ENCODE results near the gene PIK3AP1.
"Not testable (repeated sequence)": the region's sequence is repeated elsewhere in the genome, so short reads cannot be mapped to it uniquely, and the experiment has no call there.

The PIK3AP1 gene

DNA sequence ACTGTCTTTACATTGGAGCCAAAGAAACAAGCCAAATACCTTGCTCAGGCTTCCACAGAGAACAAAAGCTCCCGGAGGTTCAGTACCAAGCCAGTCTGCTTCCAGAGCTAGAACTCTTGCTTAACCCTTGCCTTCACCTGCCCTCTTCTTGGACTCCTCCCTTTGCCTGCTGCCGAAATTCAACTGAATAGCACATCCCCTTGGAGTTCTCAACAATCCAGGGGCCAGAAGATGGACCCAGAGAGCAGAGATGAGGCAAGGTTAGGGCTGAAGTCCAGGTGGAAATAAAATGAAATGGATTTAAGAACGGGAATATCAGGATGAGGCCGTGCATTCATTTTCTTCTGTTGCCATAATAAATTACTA, 876 bp upstream of the PIK3AP1 start:
- peak; percentile 8 for DNase-seq

DNA sequence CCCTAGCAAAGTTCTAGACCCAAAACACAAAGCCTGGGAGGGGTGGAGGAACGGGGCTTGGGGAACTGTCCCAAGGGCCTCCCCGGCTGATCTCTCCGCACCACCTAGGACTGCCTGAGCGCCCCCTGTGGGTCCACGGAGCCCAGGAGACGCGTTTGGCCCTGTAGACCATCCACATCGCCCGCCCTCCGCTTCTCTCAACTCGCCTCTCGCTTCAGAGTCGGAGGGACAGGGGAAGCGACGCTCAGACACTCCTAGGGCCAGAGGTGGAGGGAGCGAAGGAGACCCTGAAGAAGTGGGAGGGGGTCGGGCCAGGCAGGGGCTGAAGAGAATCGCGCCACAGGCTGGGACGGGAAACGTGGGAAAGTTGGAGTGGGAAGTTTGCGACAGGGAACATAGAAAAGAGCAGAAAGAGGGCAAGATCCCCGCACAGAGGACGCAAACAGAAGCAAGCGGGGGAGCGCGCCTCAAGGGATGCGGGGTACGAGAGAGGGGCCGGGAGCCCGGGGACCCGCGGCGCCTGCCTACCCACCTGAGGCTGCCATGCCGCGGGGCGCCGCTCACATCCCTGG, 378 bp downstream of the PIK3AP1 start:
- no peak for DNase-seq

DNA sequence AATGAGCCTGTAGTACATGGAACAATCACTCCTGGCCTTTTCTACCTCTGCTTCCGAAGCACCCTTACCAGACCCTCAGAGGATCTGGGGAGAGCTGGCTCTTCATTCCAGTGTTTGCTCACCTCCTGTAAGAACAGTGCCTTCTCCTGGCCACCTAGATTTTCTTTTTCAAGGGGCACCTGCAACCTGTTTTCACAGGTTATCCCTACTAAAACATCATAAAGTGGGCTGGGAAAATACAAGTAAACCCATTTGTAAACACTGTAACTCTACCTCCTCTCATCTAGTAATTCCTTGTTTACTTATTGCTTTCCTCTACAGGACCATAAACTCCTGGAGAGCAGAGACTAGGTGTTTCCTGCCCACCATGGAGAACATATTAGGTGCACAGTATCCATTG, 1.1 kb downstream of the PIK3AP1 start:
- DNase-seq: no peak

DNA sequence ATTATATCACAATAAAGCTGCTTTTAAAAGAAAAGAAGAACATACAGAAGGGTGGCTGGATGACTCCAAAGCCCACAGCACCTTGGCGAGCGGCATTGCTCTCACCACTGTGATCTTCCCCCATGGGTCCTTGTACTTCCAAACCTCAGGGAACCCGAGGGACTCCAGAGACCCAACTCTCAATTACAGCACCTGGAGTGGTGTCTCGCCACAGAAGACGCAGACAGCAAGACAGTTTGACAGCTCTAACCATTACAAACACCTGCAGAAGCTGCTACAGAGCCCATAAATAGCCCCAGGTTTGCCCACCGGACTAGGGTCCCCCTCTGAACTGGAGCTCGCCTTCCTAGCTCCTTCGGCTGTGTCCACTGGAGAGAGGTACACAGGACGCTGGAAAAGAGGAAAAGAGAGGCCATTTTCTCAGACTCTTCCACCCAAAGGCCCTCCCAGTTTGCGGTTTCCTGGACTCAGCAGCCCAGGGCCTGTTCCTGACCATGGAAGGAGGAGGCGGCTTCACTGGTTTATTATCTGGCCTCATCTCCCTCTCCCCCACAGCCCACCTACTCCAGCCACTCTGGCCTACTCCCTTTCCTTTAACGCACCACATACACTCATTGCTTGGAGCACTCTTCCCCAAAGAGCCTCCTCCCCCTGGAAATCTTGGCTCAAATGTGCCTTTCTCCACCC, 1.9 kb downstream of the PIK3AP1 start:
- no peak for DNase-seq

DNA sequence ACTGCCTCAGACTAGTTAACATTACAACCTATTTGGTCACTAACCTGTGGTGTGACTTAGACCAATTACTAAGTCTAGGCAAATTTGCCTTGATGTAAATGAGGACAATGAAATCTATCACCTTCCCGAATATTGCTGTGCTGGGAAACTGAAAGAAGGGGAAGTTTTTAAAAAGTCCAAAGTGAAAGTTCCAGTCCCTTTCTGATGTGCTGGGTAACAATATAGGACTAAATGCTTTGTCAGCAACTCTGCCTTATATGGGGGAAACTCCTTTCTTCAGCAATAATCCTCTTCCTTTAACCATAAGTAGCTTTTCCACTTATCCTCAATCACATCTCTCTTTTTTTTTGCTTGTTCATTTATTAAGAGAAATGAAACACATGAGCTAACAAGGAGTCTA, 3.9 kb downstream of the PIK3AP1 start:
- DNase-seq: no peak

DNA sequence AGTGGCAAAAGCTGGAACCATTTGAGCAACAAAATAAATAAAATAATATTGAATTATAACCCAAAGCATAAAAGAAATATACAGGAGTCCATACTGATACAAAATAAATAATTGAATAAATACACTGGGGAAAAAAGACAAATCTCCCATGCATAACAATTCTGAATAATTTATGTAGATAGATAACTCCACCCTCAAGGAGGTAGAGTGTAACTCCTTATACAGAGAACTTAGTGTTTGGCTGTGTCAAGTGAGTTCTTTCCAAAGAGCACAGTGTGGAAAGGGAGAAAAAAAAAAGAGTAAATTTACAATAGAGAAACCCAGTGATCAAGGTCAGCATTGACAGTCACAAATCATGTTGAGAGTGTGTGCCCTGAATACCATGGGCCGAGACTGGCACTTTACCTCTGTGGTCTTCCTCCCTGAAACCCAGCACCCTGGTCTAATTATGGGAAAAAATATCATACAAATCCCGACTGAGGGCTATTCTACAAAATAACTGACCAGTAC, 5.5 kb downstream of the PIK3AP1 start:
- DNase-seq: no peak

DNA sequence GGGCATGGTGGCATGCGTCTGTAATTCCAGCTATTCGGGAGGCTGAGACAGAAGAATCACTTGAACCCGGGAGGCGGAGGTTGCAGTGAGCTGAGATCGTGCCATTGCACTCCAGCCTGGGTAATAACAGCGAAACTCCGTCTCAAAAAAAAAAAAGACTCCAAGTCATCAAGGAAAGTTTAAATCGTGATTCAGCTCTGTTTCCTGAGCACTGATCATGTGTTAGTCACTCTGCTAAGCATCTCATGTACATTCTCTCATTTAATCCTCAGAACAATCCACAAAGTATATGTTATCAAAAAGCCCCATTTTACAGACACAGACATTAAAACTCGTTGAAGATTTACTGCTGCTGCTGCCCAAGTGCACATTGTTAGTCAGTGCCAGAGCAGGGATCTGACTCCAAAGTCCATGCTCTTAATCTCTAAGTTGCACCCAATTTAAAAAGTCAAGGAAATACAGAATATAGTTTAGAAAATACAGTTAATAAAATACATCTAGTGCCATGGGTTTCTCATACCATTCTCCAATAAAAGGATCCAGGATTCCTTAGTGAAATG, 6.2 kb downstream of the PIK3AP1 start:
- DNase-seq: no peak

DNA sequence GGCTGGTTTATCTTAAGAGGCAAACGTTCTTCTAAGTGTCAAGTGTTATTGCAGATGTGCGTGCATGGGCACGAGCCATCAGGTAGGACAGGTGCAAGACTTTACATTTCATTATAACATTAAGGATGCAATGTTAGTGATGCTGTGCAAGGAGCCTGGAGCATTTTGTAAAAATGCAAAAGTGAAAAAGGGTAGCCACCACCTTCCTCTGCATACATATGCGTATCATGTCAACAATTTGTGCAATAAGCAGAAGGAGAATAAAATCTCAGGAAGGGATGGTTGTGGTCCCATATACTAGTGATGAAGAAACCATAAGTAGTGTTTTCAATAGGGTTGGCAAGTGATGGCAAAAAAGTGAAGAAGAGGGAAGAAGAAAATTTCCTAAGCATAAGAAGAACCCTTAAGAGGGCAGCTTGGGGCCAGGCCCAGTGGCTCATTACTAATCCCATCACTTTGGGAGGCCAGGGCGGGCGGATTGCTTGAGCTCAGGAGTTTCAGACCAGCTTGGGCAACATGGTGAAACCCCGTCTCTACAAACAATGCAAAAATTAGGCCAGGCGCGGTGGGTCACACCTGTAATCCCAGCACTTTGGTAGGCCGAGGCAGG, 7.5 kb downstream of the PIK3AP1 start:
- no peak for DNase-seq

DNA sequence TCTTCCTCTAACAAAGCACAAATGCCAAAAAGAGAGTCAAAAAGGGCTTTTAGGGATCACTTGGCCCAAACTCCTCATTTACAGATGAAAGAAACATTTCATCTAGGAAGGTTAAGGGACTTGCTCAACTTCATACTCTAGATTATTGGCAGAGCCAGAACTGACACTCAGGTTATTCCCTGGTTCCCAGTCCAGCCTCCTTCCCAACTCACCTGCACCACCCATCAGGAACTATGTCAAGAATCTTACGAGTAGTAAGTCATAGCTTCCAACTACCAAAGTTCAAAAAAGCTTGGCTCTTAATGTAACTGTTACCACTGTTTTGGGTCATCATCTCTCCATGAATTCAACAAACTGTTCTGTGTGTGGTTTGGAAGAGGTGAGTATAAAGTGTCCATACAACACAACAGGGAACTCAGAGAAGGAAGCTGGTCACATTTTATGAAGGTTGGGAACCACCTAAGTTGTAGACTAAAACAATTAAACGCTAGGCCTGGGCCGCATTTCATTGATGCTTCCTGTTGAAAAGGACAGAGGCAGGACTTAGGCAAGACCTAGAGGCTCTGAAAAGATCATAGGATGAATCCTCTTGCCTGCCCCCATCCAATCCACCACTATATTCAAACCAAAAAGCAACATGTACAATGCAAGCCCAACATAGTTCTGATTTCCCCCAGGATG, 9.1 kb downstream of the PIK3AP1 start:
- no peak for DNase-seq

DNA sequence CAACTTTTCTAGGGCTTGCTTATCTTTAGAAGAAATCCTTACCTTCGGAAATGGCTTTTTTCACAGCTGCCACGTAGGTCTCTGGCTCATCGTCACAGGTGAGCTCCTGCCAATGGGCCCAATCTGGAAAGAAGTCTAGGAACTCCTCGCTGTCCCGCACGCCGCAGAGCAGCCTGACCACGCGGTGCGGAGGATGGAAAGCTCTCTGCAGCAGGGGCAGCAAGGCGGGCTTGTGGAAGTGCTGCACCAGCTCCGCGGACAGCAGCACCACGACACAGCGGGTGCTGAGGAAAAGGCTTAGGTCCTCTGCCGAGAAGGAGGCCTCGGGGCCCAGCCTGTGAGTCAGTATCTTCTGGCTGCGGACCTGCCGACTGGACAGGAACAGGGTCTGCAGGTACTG, 10.8 kb downstream of the PIK3AP1 start:
- DNase-seq: no peak

DNA sequence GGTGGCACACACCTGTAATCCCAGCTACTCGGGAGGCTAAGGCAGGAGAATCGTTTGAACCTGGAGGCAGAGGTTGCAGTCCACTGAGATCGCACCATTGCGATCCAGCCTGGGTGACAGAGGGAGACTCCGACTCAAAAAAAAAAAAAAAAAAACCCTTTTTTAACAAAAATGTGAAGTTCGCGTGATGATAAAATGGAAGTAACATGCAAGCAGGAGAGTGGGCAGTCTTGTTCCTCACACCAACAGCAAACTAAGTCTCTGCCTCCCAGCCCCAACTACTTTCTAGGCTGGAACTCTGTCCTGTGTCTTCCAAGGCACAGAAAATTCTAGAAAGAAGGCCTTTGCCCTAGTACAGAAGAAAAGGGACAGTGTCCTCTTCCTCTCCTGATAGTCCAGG, 11.3 kb downstream of the PIK3AP1 start:
- DNase-seq: no peak

DNA sequence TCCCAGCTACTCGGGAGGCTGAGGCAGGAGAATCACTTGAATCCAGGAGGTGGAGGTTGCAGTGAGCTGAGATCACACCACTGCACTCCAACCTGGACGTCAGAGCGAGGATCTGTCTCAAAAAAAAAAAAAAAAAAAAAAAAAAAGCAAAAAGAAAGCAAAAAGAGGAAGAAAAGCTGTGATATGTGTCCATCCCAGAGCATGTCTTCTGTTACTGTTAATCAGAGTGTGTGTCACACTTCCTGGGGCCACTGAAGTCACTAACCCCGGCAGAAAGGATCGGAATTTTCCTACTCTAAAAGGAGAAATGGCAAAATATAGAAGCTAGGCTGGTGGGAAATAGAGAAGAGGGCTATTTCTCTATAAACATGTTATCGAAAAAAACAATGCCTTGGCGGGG, 11.9 kb downstream of the PIK3AP1 start:
- no peak for DNase-seq

DNA sequence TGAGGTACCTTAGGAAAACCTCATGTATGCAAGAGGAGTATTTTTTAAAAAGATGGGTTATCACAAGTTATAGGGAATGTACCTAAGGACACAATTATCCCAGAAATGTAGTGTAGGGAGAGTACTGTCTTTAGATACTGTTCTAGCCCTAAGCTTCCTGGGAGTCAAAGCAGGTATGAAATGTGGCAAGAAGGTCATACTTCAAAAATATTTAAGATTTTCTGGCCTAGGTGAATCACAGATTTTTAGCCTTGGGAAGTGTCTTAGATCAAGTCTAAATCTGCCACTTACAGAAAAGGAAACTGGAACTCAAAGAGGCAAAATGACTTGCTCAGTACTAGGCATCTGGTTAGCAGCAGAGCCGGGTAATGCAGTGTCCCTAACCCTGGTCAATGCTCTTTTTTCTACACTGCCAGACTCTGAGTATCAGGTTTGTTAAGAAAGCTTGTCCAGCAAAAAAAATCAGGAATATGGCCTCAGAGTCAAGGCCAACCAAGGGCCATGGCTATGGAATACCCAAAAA, 13.9 kb downstream of the PIK3AP1 start:
- DNase-seq: no peak

DNA sequence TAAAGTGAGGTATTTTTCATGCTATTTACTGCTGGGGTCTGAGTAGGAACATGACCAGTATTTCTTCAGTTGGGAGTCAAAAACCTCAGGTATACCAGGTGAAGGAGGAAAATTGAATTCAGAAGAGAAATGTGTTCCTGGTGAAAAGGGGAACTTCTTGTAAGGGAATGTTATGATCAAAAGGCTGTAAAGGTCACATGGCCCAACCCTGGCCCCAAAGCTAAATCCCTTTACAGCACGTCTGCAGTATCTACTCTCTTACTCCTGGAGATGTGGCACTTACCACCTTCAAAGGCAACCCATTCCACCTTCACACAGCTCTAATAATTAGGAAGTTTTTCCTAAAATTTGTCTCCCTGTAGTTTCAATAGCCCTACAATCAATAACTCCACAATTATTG, 15.2 kb downstream of the PIK3AP1 start:
- no peak for DNase-seq

DNA sequence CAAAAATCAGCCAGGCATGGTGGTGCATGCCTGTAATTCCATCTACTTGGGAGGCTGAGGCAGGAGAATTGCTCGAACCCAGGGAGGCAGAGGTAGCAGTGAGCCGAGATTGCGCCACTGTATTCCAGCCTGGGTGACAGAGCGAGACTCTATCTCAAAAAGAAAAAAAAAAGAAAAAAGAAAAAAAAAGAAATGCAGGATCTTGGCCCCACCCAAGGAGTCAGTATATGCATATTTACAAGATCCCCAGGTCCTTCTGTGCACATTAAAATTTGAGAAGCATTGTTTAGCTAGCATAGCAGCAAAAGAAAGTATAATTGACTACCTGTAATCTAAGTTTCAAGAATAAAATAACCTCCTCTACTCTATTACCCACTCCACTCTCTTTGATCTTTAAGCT, 15.8 kb downstream of the PIK3AP1 start:
- DNase-seq: no peak

DNA sequence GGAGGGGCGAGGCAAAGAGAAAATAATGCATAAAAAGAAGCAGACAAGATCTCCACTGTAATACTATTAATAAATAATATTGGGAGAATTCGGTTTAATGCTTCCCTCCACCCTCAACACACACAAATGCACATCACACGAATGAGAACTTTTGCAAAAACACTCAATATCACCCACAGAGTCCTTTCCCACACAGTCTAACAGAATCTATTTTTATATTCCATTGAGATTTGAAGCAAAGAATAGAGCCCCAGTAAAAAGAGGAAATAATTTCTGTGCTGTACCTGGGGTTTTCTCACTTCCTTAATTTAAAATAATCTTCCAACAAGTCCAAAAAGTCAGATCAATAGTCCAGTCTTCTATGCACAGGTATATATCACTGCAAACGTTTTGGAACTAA, 17.0 kb downstream of the PIK3AP1 start:
- no peak for DNase-seq

DNA sequence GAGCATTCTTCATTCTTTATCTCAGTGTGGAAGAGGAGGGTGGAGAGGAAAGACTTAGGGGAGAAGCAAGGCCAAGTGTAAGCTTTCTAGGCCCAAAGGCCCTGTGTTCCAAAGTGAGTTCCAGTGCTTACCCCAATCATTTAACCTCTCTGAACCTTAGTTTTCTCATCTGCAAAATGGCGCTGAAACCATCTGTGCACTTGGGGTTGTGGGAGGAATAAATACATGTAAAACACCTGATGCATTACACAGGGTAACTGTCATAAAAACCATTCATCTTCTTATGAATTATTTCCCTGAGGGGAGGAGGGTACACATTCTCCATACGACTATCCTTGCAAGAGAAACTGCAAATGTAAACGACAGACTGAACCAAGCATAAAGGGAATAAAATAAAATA, 19.0 kb downstream of the PIK3AP1 start:
- DNase-seq: no peak

DNA sequence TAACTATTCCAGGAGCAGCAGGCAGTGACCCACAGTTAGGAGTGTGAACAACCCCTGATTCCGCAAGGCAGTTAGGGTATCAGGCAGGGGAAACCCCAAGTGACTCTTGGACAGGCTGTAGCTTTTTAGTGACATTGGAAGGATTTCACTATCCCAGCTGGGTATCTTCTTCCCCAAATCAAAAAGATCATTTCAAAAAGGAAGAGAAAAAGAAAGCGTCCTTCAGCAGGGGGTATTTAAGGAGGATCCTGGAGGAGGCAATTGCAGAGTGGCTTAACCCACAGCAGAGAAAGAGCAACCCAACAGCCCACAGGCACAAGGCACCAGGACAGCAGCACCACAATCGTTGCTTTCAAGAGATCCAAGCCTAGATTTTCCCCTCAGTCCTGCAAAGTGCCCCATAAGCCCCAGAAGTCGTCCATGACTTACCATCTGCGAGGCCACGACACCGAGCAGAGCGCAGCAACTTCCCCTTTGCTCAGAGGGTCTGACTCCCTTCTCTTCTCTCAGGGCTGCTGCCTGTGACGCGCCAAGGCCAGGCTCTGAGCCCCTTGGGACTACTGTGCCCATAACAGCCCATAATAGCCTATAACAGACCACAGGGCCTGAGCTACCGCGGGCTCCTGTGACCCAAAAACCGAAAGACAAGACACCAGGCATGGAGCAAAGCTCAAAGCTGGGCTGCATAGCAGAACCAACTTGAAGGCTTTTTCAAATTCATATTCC, 19.8 kb downstream of the PIK3AP1 start:
- DNase-seq: no peak

DNA sequence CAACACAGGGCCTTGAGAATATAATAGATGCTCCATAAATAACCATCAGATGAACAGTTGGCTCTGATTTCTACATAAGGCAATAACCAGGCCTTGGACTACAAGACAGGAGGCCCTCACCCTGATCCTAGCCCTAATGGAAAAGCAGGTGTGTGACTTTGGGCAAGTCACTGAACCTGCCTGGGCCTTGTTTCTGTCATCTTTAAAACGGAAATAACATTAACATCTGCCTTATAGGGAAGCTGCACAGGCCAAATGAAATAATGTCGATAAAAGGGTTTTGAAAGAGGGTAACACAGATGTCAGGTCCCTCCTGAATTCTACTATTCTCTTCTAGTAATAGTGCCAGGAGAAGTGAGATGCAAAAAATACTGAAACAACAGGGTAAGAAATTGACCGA, 20.7 kb downstream of the PIK3AP1 start:
- no peak for DNase-seq

DNA sequence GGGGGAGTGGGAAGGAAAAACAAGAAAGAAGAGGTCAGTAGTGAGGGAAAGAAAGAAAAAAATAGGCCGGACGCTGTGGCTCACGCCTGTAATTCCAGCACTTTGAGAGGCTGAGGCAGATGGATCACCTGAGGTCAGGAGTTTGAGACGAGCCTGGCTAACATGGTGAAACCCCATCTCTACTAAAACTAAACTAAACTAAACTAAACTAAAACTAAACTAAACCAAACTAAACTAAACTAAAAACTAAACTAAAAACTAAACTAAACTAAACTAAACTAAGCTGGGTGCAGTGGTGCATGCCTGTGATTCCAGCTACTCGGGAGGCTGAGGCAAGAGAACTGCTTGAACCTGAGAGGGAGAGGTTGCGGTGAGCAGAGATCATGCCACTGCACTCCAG, 22.0 kb downstream of the PIK3AP1 start:
- not testable (repeated sequence) for DNase-seq

DNA sequence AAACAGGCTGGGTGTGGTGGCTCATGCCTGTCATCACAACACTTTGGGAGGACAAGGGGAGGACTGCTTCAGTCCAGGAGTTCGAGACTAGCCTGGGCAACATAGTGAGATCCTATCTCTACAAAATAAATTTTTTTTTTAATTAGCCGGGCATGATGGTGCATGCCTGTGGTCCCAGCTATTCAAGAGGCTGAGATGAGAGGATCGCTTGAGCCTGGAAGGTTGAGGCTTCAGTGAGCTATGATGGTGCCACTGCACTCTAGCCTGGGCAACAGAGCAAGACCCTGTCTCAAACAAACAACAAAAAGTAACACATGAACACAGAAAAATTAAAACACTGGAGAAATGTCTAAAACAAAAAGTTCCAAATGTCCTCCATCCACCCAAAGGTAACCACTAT, 22.9 kb downstream of the PIK3AP1 start:
- DNase-seq: no peak

DNA sequence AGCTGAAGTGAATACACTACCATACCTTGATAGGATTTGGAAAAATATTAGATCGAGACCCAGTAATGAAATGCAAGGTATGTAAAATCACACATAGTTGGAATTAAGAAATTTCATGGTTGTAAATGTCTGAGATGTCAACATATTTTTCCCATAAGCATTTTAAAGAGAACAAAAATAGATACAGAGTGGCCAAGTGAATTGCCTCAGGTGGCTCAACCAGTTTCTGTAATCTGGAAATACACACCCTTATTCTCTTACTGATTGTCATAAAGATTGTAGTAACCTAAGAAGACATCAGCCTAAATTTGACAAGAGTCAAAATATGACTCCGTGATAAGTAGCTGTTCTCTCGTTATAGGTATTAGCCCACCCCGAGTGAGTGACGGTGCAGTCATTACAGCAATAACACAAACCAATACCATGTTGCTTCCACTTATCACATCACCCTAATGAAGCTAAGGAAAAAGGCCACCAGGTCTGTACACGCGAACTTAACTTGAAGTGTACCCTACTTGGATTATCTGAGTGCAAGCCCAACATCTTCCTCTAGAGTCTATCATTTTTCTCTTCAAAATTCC, 23.4 kb downstream of the PIK3AP1 start:
- DNase-seq: no peak
